Mesenchymal stem cell (in vitro differentiated cells and primary cell): ENCODE data around the gene MVB12A. TPM values are rescaled to one million over a fixed set of nuclear protein-coding genes. Genes with fewer than 3 reads are reported as not detected.

Source experiments
- DNase-seq: peaks from one replicate; pipeline ENCODE4 v3.0.0-alpha.2; 2013
- H2AFZ ChIP-seq: one replicate; pipeline ENCODE4 v1.6.1; 2013; ENCODE audit warnings: low read depth, mild to moderate bottlenecking, control low read depth, inconsistent platforms, low read length, moderate library complexity
- H2AK5ac ChIP-seq: 2 replicates; pipeline ENCODE4 v1.6.1; 2013; ENCODE audit warnings: low read length, moderate library complexity, mild to moderate bottlenecking, inconsistent platforms; ENCODE audit not compliant: severe bottlenecking
- H2BK120ac ChIP-seq: one replicate; pipeline ENCODE4 v1.6.1; 2013; ENCODE audit warnings: low read depth, mild to moderate bottlenecking, inconsistent platforms, low read length, moderate library complexity
- H2BK12ac ChIP-seq, 2 experiments: one replicate each; pipeline ENCODE4 v1.6.1; 2013; ENCODE audit warnings: inconsistent platforms in 2 of 2, low read length in 2 of 2, mild to moderate bottlenecking in 2 of 2, moderate library complexity in 2 of 2, control low read depth in 1 of 2
- H2BK15ac ChIP-seq: one replicate; pipeline ENCODE4 v1.6.1; 2013; ENCODE audit warnings: mild to moderate bottlenecking, low read depth, inconsistent platforms; ENCODE audit not compliant: poor library complexity, severe bottlenecking
- H2BK5ac ChIP-seq: 2 replicates; pipeline ENCODE4 v1.6.1; 2013; ENCODE audit warnings: low read depth, mild to moderate bottlenecking, low read length, control low read depth, inconsistent platforms; ENCODE audit not compliant: poor library complexity, severe bottlenecking
- H3K14ac ChIP-seq, 2 experiments: one replicate each; pipeline ENCODE4 v1.6.1; 2013; ENCODE audit warnings: inconsistent platforms in 2 of 2, low read length in 2 of 2, control low read depth in 1 of 2, mild to moderate bottlenecking in 1 of 2, moderate library complexity in 1 of 2
- H3K18ac ChIP-seq, 2 experiments: one replicate each; pipeline ENCODE4 v1.6.1; 2013; ENCODE audit warnings: inconsistent platforms in 2 of 2, low read length in 2 of 2, control low read depth in 1 of 2, low read depth in 1 of 2, mild to moderate bottlenecking in 1 of 2
- H3K23ac ChIP-seq, 2 experiments: one replicate each; pipeline ENCODE4 v1.6.1; 2013; ENCODE audit warnings: inconsistent platforms in 2 of 2, low read length in 2 of 2, mild to moderate bottlenecking in 2 of 2, moderate library complexity in 2 of 2, control low read depth in 1 of 2
- H3K27ac ChIP-seq: 2 replicates; pipeline ENCODE4 v1.5.1; 2013; ENCODE audit warnings: mild to moderate bottlenecking, moderate library complexity, low read length, control low read depth, inconsistent platforms; ENCODE audit not compliant: poor library complexity, severe bottlenecking
- H3K27me3 ChIP-seq, 2 experiments: 2 replicates each; pipeline versions ENCODE4 v1.6.1 to v1.7.0; 2013; ENCODE audit warnings: low read length in 2 of 2, mild to moderate bottlenecking in 2 of 2, moderate library complexity in 2 of 2, control low read depth in 1 of 2, inconsistent platforms in 1 of 2; ENCODE audit not compliant: control insufficient read depth in 1 of 2, insufficient read depth in 1 of 2
- H3K36me3 ChIP-seq, 2 experiments: 2 replicates each; pipeline versions ENCODE4 v1.6.1 to v1.7.0; 2013; ENCODE audit warnings: low read length in 2 of 2, control low read depth in 1 of 2, inconsistent platforms in 1 of 2, low read depth in 1 of 2, mild to moderate bottlenecking in 1 of 2; ENCODE audit not compliant: insufficient read depth in 2 of 2, control insufficient read depth in 1 of 2
- H3K4ac ChIP-seq, 2 experiments: one replicate each; pipeline ENCODE4 v1.6.1; 2013; ENCODE audit warnings: inconsistent platforms in 2 of 2, low read length in 2 of 2, mild to moderate bottlenecking in 2 of 2, moderate library complexity in 2 of 2, control low read depth in 1 of 2, low read depth in 1 of 2
- H3K4me1 ChIP-seq: 2 replicates; pipeline ENCODE4 v1.6.1; 2013; ENCODE audit warnings: low read depth, low read length, control low read depth; ENCODE audit not compliant: control insufficient read depth, insufficient read depth
- H3K4me2 ChIP-seq: 2 replicates; pipeline ENCODE4 v1.6.1; 2013; ENCODE audit warnings: low read length, mild to moderate bottlenecking, inconsistent platforms; ENCODE audit not compliant: poor library complexity, severe bottlenecking
- H3K4me3 ChIP-seq, 2 experiments: 2 replicates each; pipeline versions ENCODE4 v1.5.1 to v1.7.0; 2013; ENCODE audit warnings: low read length in 2 of 2, mild to moderate bottlenecking in 2 of 2, control low read depth in 1 of 2, low read depth in 1 of 2; ENCODE audit not compliant: insufficient read depth in 1 of 2
- H3K79me1 ChIP-seq: replicated peaks from 2 replicates; pipeline ENCODE4 v1.6.1; 2013; ENCODE audit warnings: mild to moderate bottlenecking, control low read depth, low read length, inconsistent platforms; ENCODE audit not compliant: poor library complexity, severe bottlenecking
- H3K9ac ChIP-seq: 2 replicates; pipeline ENCODE4 v1.7.0; 2013; ENCODE audit warnings: mild to moderate bottlenecking, low read length, moderate library complexity
- H3K9me3 ChIP-seq: 2 replicates; pipeline ENCODE4 v1.7.0; 2013; ENCODE audit warnings: mild to moderate bottlenecking, low read length; ENCODE audit not compliant: control insufficient read depth
- H4K8ac ChIP-seq: one replicate; pipeline ENCODE4 v1.6.1; 2013; ENCODE audit warnings: inconsistent platforms, mild to moderate bottlenecking, low read length, moderate library complexity
- H4K91ac ChIP-seq: one replicate; pipeline ENCODE4 v1.6.1; 2013; ENCODE audit warnings: mild to moderate bottlenecking, low read length, inconsistent platforms
- WGBS: methylation state at CpG from one replicate; pipeline ENCODE4 v1.1.7; 2013; ENCODE audit warnings: mixed read lengths; 5-methylcytosine and 5-hydroxymethylcytosine counted together
- polyA plus RNA-seq, 2 experiments: library from polyadenylated mRNA; stranded (reverse); fragments of 200-250 nt; gene quantifications; one replicate each; pipeline ENCODE4 v1.2.3, GENCODE V29; 2013

Gene MVB12A
- polyA plus RNA-seq (2013, experiment 1 of 2) = 69.3 TPM
- 64.2 TPM for polyA plus RNA-seq (2013, experiment 2 of 2)

DNA sequence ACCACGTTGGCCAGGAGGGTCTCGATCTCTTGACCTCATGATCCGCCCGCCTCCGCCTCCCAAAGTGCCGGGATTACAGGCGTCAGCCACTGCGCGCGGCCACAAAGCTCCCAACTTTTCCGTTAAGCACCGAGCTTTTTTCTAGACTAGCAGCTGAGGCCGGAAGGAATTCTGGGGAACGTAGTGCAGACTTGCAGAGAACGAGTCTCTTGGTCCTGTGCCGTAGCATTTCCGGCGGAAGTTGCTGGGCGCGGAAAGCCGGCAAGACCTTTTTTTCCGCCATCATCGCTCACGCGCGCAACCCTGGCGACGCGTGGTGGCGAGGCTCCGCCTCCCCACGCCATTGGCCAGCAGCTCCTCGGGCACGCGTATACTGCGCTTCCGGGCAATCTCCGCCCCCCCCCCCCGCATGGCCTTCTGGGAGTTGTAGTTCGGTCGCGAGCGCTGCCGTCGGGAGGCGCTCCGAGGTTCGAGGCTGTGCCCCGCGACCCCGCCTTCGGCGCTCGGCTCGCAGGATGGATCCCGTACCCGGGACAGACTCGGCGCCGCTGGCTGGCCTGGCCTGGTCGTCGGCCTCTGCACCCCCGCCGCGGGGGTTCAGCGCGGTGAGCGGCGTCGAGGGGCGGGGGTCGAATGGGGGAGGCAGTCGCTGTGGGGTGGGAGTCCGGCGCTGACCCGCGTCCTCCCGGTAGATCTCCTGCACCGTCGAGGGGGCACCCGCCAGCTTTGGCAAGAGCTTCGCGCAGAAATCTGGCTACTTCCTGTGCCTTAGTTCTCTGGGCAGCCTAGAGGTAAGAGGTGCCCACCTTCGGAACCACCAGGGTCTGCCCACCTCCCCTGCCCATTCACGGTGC lies at the start of gene MVB12A:
TSS of gene MVB12A (plus strand) at position 427 of the 854 bp plus-strand sequence. CDS start at position 516, 89 bp downstream.
- Histone ChIP-seq H3K4ac (peak within 1 kb of the TSS; percentile 88 to 99), H2BK15ac (peak within 1 kb of the TSS; percentile 63), H4K8ac (peak within 1 kb of the TSS; percentile 81), H2AK5ac (peak within 1 kb of the TSS; percentile 98), H3K14ac (peak within 1 kb of the TSS; percentile 57 to 96), H3K9me3 (no peaks in the 10 kb centered on the region), H3K36me3 (peaks cover 16 to 23% of the 10 kb centered on the region in 2 experiments), H3K79me1 (peaks cover 11% of the 10 kb centered on the region), H2BK12ac (peak within 1 kb of the TSS; percentile 44 to 84), H3K18ac (peak within 1 kb of the TSS; percentile 90 to 95), H2BK5ac (no peak within 1 kb of the TSS), H3K4me1 (peaks cover 12% of the 10 kb centered on the region), H3K4me2 (peak within 1 kb of the TSS; percentile 80), H3K4me3 (peak within 1 kb of the TSS; percentile 97 to 98), H4K91ac (peak within 1 kb of the TSS; percentile 97), H3K9ac (peak within 1 kb of the TSS; percentile 89), H2BK120ac (peak within 1 kb of the TSS; percentile 97), H3K27me3 (peaks cover 4 to 14% of the 10 kb centered on the region in 2 experiments), H3K27ac (peak within 1 kb of the TSS; percentile 59), H3K23ac (peak within 1 kb of the TSS in 1 of 2 experiments; percentile 85), H2AFZ (peak within 1 kb of the TSS; percentile 99)
- DNase-seq = peak; percentile 99
- WGBS = 2% methylated on average over 53 of the region's 85 CpGs

DNA sequence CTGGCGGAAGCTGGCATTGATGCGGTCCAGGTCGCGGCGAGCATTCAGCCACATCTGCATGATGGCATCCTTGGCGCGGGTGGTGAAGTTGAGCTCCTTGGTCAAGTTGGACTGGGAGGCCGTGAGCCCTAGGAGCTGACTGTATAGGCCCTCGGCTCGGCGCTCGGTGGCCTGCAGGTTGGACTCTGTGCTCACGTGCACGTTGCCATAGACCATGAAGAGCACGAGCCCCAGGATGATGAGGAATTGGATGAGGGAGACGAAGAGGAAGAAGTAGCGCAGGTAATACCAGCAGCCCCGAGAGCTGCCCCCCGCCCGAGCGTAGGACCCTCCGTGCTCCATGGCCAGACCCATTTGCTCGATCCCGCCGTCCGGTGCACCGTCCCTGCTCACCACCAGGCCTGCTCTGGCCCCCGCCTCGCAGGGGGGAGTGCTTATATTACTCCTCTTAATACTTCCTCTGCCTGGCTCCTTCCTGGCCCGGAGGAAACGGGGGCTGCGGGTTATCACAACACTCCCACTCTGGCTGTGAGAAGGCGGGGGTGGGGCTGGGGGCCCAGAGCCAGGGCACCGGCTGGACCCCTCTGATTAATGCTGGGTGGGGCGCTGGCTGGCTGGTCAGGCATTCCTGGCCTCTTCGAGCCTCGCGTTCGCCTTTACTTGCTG lies 42.8 kb upstream of the MVB12A start, which contains the start of gene PLVAP:
TSS of gene PLVAP (minus strand) at position 408 of the 666 bp plus-strand sequence. CDS start at position 354, 54 bp downstream.
- Histone ChIP-seq H3K18ac (peak within 1 kb of the TSS in 1 of 2 experiments; percentile 23), H2AFZ (peak within 1 kb of the TSS; percentile 52), H4K8ac (peak within 1 kb of the TSS; percentile 55), H3K4me2 (no peak within 1 kb of the TSS), H3K4ac (no peak within 1 kb of the TSS), H2BK5ac (peak within 1 kb of the TSS; percentile 10), H3K36me3 (no peaks in the 10 kb centered on the region), H3K4me3 (no peak within 1 kb of the TSS), H3K27ac (no peak within 1 kb of the TSS), H4K91ac (no peak within 1 kb of the TSS), H2BK15ac (no peak within 1 kb of the TSS), H2BK120ac (no peak within 1 kb of the TSS), H2BK12ac (peak within 1 kb of the TSS in 1 of 2 experiments; percentile 21), H3K9me3 (no peaks in the 10 kb centered on the region), H3K23ac (no peak within 1 kb of the TSS), H3K14ac (peak within 1 kb of the TSS in 1 of 2 experiments; percentile 48), H3K27me3 (peaks cover 7 to 29% of the 10 kb centered on the region in 2 experiments), H3K4me1 (peaks cover 10% of the 10 kb centered on the region), H2AK5ac (no peak within 1 kb of the TSS), H3K79me1 (no peaks in the 10 kb centered on the region), H3K9ac (no peak within 1 kb of the TSS)
- no peak for DNase-seq
- WGBS = 68% methylated on average over 37 of the region's 39 CpGs

GRCh38 chr19:17378271-17378670 lies 41.6 kb upstream of the MVB12A start:
- no peak overlapping the region for H2AK5ac ChIP-seq
- H3K27ac ChIP-seq = no peak overlapping the region
- H3K27me3 ChIP-seq = peaks cover 7 to 27% of the 10 kb centered on the region in 2 experiments
- H3K4me2 ChIP-seq = no peak overlapping the region
- no peaks in the 10 kb centered on the region for H3K79me1 ChIP-seq
- H4K8ac ChIP-seq = no peak overlapping the region
- no peak overlapping the region for H3K4me3 ChIP-seq
- WGBS = 66% methylated on average over 12 of the region's 13 CpGs
- no peak for DNase-seq
- H3K36me3 ChIP-seq = no peaks in the 10 kb centered on the region
- H3K4ac ChIP-seq = no peak overlapping the region
- no peak overlapping the region for H3K14ac ChIP-seq
- H4K91ac ChIP-seq = no peak overlapping the region
- no peak overlapping the region for H2BK120ac ChIP-seq
- H3K4me1 ChIP-seq = peaks cover 11% of the 10 kb centered on the region
- no peak overlapping the region for H2BK12ac ChIP-seq
- H3K9me3 ChIP-seq = no peaks in the 10 kb centered on the region
- H2AFZ ChIP-seq = no peak overlapping the region
- no peak overlapping the region for H3K23ac ChIP-seq
- H2BK15ac ChIP-seq = no peak overlapping the region
- peak overlapping the region; percentile 10 for H2BK5ac ChIP-seq
- no peak overlapping the region for H3K9ac ChIP-seq
- H3K18ac ChIP-seq = no peak overlapping the region

DNA sequence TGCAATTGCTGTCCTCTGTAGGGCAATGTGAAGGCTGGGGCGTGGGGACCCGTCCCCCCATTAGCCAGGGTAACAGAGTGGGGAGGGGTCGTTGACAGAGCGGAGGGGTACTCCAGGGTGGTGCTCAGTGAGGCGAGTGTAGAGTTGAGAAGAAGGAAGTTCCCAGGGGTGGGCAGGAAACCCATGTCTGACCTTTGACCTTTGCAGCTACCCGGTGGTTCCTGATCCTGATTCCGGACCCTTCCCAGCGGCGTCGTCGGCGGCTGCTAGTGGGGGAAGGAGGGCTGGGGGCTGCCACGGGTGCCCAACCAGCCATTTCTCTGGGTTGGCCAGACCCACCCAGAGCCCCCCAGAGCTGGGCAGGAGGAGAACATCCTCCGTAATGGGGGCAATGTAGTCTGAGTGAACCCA lies 40.6 kb upstream of the MVB12A start:
- Histone ChIP-seq H2AK5ac (no peak overlapping the region), H3K23ac (no peak overlapping the region), H4K91ac (peak overlapping the region; percentile 46), H4K8ac (no peak overlapping the region), H3K27me3 (peaks cover 7 to 25% of the 10 kb centered on the region in 2 experiments), H3K9me3 (no peaks in the 10 kb centered on the region), H3K4ac (no peak overlapping the region), H2AFZ (no peak overlapping the region), H2BK15ac (peak overlapping the region; percentile 23), H3K27ac (no peak overlapping the region), H3K9ac (no peak overlapping the region), H3K14ac (peak overlapping the region in 1 of 2 experiments; percentile 55), H3K79me1 (no peaks in the 10 kb centered on the region), H3K4me2 (no peak overlapping the region), H2BK5ac (no peak overlapping the region), H2BK120ac (no peak overlapping the region), H3K4me1 (peaks cover 11% of the 10 kb centered on the region), H3K36me3 (no peaks in the 10 kb centered on the region), H3K18ac (peak overlapping the region in 1 of 2 experiments; percentile 70), H2BK12ac (no peak overlapping the region), H3K4me3 (no peak overlapping the region)
- no peak for DNase-seq
- WGBS = 22% methylated on average over 14 of the region's 14 CpGs
